ENCODE data around the gene HSF2BP.
"Not testable (repeated sequence)": the region's sequence is repeated elsewhere in the genome, so short reads cannot be mapped to it uniquely, and the experiment has no call there.

HSF2BP gene

GRCh38 chr21:43659136-43660000 lies at the start of gene HSF2BP, which contains the start of gene RRP1B:
TSS of gene HSF2BP (minus strand) at chr21:43659488. CDS start at chr21:43658096, 1,392 bp downstream.
TSS of gene RRP1B (plus strand) at chr21:43659560. CDS start at chr21:43659665, 105 bp downstream.
- peak; percentile 87 for DNase-seq

GRCh38 chr21:43708745-43709381 lies 49.6 kb upstream of the HSF2BP start:
- no peak for DNase-seq

DNA sequence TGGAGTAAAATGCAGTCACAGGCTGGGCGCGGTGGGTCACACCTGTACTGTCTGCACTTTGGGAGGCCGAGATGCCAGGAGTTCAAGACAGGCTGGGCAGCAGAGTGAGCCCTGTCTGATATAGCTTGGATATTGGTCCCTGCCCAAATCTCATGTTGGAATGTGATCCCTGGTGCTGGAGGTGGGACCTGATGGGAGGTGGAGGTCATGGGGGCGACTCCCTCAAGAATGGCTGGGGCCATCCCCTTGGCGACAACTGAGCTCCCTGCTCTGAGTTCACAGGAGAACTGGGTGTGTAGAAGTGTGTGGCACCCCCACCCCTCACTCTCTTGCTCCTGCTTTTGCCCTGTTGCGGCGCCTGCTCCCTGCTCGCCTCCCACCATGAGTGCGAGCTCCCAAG lies 48.2 kb upstream of the HSF2BP start:
- no peak for DNase-seq

DNA sequence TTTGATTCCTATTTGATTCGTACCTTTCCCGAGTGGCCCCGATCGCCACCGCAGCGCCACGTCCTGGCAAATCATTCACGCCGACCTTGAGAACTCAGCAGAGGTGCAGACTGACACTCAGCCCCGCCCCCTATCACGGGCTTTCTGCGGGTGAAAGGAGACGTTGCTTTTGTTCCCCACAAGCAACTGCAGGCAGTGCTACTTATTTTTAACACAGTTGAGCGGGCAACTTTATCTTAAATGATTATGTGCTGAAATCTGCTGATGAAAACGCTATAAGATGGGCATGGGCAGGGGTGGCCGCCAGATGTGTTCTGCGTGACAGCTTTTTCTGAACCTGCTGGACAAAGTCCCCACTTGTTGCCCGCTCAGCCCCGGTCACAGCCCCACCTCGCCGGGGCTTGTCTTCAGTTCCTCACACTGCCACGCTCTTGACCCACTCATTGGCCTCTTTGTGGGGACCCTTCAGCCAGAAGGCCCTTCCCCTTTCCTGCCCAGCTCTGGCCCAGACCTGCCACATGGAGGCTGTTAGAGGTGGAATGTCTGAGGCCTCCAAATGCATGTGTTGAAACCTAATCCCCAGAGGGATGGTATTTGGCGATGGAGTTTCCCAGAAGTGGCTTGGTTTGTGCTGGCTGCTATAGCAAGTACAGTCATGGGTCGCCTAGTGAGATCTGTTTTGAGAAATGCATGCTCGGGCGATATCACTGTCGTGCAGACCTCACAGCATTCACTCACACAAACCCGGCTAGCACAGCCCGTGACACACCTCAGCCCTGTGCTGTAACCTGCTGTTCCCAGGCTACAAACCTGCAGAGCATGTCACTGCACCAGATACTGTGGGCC lies 44.0 kb upstream of the HSF2BP start:
- DNase-seq: peak; percentile 47

GRCh38 chr21:43702785-43703034 lies 43.4 kb upstream of the HSF2BP start:
- no peak for DNase-seq

DNA sequence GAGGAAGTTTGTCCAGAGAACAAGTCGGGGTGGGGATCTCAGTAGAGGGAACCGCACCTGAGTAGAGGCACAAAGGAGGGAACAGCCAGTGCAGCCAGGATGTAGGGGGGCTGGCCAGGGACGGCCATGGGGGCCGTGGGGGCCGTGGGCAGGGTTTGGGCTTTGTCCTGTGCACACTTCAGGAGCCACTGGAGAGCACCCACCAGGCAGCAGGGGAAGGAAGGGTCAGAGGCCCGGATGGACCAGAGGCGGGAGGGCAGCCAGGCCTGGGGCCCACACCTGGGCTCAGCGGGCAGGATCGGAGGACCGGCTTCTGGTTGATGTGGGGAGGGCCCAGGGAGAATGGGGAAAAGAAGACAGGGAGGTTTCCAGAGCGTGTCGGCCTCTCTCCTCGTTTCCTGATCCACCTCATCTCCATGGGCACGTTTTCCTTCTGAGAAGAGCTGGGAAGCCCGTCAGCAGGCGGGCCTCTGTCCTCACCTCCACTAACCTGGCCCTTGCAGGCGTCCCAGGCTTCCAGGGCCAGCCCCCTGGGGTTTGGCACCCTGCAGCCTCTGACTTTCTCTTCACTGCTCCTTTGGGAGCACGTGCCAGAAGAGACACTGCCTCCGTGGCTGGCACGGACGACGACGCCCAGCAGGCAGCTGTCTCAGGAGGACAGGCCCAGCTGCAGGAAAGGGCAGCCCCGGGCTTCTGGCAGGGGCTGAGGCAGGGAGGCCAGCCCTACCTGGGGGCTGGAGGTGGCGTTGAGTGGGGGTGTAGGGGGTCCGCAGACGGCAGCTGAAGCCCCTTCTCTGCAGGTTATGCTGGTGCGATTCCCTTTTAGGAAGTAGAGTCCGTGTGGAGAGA lies 42.9 kb upstream of the HSF2BP start:
- no peak for DNase-seq

DNA sequence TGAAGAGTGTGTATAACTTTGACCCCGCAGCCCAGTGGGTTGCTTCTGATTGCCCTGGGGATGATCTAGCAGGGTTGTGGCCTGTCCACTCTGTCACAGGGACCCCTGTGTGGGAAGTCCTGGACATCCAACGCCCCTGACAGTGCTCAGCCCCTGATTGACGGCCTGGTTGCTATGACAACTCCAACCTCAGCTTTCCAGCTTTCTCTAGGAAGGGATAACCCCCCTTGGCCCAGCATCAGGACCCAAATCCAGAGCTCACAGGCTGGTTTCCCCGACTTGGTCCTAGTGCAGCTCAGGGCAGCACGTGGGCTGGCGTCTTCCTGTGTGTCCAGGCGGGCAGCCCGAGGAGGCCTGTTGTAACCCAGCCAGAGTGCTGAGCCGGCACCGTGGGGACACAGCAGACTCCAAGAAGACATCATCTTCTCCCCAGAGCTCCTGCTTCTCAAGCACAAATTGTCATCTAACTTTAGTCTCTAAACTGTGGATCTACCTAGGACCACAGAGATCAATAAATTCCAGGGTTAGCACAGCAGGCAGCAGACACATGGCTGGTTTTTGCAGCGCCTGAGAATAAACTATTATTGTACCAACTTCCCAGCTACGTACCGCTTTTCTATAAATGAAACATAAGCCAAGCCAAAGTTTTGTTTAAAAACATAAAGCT lies 40.8 kb upstream of the HSF2BP start:
- no peak for DNase-seq

DNA sequence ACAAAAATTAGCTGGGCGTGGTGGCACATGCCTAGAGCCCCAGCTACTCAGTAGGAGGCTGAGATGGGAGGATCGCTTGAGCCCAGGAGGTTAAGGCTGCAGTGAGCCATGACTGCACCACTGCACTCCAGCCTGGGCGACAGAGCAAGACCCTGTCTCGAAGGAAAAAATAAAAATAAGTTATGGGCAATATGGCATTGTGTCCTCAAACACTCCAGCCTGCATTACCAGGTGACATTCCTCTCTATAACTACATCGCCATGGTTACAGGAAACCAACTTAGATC lies 40.1 kb upstream of the HSF2BP start:
- DNase-seq: not testable (repeated sequence)

DNA sequence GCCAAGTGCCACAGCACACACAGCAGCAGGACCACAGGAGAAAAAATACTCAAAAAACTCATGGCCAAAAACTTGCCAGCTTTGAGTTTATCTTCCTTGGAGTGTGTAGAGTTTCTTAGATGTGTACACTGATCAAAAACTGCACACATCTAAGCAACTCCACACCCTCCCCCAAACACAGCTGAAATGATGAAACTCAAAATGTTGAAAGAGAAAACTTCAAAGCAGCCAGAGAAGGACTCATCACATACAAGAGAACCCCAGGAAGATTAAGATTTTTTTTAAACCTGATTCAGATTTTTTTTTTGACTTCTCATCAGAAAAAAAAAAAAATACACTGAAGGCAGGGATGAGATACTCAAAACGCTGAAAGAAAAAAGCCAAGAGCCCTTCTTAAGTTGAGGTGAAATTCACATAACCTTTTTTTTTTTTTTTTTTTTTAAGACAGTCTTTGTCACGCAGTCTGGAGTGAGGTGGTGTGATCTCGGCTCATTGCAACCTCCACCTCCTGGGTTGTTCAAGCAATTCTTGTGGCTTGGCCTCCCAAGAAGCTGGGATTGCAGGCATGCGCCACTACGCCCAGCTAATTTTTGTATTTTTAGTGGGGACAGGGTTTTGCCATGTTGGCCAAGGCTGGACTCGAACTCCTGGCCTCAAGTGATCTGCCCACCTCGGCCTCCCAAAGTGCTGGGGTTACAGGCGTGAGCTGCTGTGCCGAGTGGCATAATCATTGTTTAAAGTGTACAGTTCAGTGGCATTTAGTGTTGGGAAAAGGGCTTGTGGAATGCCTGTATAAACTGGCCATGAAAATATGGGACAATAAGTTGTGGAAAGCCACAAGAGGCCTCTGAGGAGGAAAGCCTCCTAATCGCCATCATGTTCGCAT lies 38.7 kb upstream of the HSF2BP start:
- DNase-seq: no peak

DNA sequence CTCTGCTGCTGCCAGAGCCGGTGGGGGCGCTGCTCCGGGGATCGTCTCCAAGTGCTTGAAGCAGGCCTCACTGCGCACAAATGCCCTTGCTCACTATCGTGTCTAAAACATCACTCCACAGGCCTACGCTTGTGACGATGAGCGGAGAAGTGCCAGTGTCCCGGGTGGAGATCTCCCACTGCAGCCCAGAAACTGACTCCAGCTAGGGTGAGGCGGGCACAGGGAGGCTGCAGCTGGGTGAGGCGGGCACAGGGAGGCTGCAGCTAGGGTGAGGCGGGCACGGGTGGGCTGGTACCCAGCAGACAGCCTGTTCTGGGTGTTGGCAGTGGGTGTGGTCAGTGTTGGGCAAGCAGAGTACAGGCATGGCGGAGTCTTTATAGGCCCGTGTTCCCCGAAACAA lies 36.9 kb upstream of the HSF2BP start:
- DNase-seq: no peak

- DNase-seq: no peak
Measured at GRCh38 chr21:43694437-43695079, 35.3 kb upstream of the HSF2BP start.

GRCh38 chr21:43693981-43694380 lies 34.7 kb upstream of the HSF2BP start:
- no peak for DNase-seq

GRCh38 chr21:43692949-43693348 lies 33.7 kb upstream of the HSF2BP start:
- no peak for DNase-seq

DNA sequence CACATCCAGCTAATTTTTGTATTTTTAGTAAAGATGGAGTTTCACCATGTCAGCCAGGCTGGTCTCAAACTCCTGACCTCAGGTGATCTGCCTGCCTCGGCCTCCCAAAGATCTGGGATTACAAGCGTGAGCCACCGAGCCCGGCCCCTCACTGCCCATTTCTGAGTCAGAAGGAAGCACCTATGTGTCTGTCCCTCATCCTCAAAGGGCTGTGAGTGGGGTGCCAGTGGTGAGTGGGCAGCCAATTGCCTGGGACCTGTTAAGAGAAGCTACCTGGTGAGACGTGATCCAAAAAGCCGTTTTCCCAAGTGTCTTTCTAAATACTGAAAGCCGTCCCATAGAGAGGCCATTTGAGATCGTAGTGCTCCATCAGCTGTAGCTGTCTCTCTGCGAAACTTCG lies 32.5 kb upstream of the HSF2BP start:
- DNase-seq: no peak

- DNase-seq: no peak
Measured at GRCh38 chr21:43691086-43691795, 32.0 kb upstream of the HSF2BP start.

DNA sequence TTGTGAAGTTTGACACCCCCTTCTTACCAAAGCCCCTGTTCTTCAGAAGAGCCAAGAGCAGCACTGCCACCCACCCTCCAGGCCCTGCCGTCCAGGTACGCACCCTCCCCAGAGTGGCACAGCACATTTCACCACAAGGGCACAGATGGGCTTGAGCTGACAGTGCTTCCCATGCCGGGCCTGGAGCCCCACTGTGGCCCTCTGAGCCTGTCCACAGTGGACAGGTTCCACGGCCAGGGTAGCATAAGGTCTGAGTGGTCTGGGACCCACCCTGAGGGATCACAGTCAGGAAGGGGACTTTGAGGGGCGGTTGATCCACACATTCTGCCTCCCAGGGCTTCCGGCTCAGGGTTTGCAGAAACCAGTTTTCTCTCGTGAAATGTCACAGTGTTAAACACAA lies 31.1 kb upstream of the HSF2BP start:
- DNase-seq: no peak

DNA sequence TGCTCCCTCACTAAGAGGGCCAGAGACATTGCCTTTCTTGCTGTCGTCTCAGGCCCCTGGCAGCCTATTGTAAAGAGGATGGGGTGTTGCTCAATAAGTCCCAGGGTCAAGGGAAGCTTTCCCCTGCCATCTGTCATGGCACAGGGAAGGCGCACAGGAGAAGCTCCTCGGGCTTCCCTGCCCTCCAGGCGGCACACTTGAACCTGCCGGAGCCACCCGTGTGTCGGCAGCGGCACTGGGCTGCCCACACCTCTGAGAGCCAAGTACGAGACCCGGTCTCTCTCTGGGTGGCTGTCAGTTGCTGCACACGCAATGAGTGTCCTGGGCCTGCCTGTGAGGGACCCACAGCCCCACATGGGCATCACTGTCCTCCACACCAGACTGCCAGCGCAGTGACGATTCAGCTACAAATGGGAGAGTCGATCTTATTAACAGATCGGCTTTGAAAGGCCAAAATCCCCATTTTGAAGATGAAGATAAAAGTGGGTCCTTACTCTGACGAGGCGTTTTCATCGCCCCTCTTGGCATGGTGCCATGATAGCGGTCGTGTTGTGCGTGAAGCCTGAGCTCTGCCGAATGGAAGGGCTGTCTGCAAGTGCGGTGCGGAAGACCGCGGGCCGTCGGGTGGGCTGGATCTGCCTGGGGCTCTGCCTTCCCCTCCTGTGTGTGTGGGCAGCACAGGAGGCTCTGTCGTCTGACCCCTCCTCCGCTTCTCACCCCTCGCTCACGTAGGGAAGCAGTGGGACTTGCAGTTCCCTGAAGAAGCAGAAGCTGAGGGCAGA lies 30.5 kb upstream of the HSF2BP start:
- DNase-seq: no peak

DNA sequence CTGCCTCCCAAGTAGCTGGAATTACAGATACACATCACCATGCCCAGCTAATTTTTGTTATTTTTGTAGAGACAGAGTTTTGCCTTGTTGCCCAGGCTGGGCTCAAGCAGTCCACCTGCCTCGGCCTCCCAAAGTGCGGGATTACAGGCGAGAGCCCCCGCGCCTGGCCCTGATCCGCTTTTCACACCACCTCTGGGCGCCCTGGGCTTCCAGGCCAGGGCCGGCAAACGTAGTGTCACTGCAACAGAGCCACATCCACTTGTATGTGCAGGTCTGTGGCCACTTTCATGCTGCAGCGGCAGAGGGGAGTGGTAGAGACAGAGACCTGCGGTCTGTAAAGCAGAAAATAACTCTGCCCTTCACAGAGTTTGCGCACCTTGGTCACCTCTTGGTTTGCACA lies 29.6 kb upstream of the HSF2BP start:
- no peak for DNase-seq

All from activated CD4-positive, alpha-beta T cell treated with anti-CD3 and anti-CD28 coated beads for 48 hours (primary cell).